HepG2 (cell line): ENCODE results near the gene RASSF4. TPM values are rescaled to one million over a fixed set of nuclear protein-coding genes. Genes with fewer than 3 reads are reported as not detected.

Experiments used
- AGO1 ChIP-seq: fragments of 200-400 bp; formaldehyde crosslinking; IDR thresholded peaks from 2 replicates; pipeline ENCODE4 v1.6.1; 2017; ENCODE audit warnings: mild to moderate bottlenecking, low read depth, low read length, moderate library complexity; ENCODE audit not compliant: poor library complexity, severe bottlenecking
- AHR ChIP-seq: IDR thresholded peaks from 2 replicates; pipeline ENCODE4 v1.6.1; 2018; ENCODE audit warnings: missing genetic modification reagents, missing compliant biosample characterization
- AKAP8 ChIP-seq: sonication (generic); formaldehyde crosslinking; IDR thresholded peaks from 2 replicates; pipeline ENCODE4 v1.5.1; 2020; ENCODE audit warnings: mild to moderate bottlenecking, missing genetic modification reagents
- ATF4 ChIP-seq, 2 experiments: fragments of 450-650 bp in 1 of 2; sonication (generic) in 1 of 2; formaldehyde crosslinking; IDR thresholded peaks; 2 replicates each; pipeline versions ENCODE4 v1.5.0 to v1.8.0; 2020 to 2022; ENCODE audit warnings: mild to moderate bottlenecking in 1 of 2, missing genetic modification reagents in 1 of 2
- CHD4 ChIP-seq: fragments of 200-600 bp; sonication (generic); IDR thresholded peaks from 2 replicates; pipeline ENCODE4 v1.7.0; 2017; ENCODE audit warnings: mild to moderate bottlenecking, low read length, borderline replicate concordance
- MIER2 ChIP-seq: IDR thresholded peaks from 2 replicates; pipeline ENCODE4 v1.6.1; 2016; ENCODE audit warnings: missing biosample characterization, missing genetic modification reagents
- NRL ChIP-seq: sonication (generic); formaldehyde crosslinking; IDR thresholded peaks from 2 replicates; pipeline ENCODE4 v1.5.0; 2020; ENCODE audit warnings: missing genetic modification reagents, mild to moderate bottlenecking, moderate library complexity, borderline replicate concordance
- PHF5A ChIP-seq: IDR thresholded peaks from one replicate; pipeline ENCODE4 v1.6.1; 2018; ENCODE audit warnings: low read depth, missing genetic modification reagents; ENCODE audit not compliant: unreplicated experiment
- PREB ChIP-seq: sonication (generic); formaldehyde crosslinking; IDR thresholded peaks from 2 replicates; pipeline ENCODE4 v1.4.0; 2020; ENCODE audit warnings: missing genetic modification reagents
- RAD21 ChIP-seq: fragments of 450-650 bp; formaldehyde crosslinking; IDR thresholded peaks from 2 replicates; pipeline ENCODE4 v1.5.0; 2020; ENCODE audit warnings: mild to moderate bottlenecking
- RFXANK ChIP-seq: IDR thresholded peaks from 2 replicates; pipeline ENCODE4 v1.6.1; 2016
- SP4 ChIP-seq: sonication (generic); formaldehyde crosslinking; IDR thresholded peaks from 2 replicates; pipeline ENCODE4 v1.8.1; 2023; ENCODE audit warnings: mild to moderate bottlenecking, missing genetic modification reagents
- ZBTB8A ChIP-seq: sonication (generic); formaldehyde crosslinking; IDR thresholded peaks from 2 replicates; pipeline ENCODE4 v1.4.0; 2020; ENCODE audit warnings: mild to moderate bottlenecking, low read depth, missing genetic modification reagents, borderline replicate concordance
- ZFP37 ChIP-seq: sonication (generic); formaldehyde crosslinking; IDR thresholded peaks from 2 replicates; pipeline ENCODE4 v1.4.0; 2020; ENCODE audit warnings: missing genetic modification reagents, borderline replicate concordance
- ZNF329 ChIP-seq: sonication (generic); formaldehyde crosslinking; IDR thresholded peaks from 2 replicates; pipeline ENCODE4 v1.9.0; 2021; ENCODE audit warnings: low read depth, mild to moderate bottlenecking, missing genetic modification reagents
- ZNF83 ChIP-seq: sonication (generic); formaldehyde crosslinking; IDR thresholded peaks from 2 replicates; pipeline ENCODE4 v1.4.0; 2020; ENCODE audit warnings: missing genetic modification reagents, mild to moderate bottlenecking, borderline replicate concordance
- polyA plus RNA-seq, 8 experiments: library from polyadenylated mRNA; depleted of rRNA in 3 of 8; stranded (reverse) in 7 of 8; unstranded in 1 of 8; fragments of >200 nt; fragmentation: Illumina TruSeq in 4 of 8; extraction: Trizol in 4 of 8; gene quantifications; 2 replicates each; pipeline versions ENCODE4 v1.2.1 to v1.2.3, GENCODE V29; 2011 to 2016; ENCODE audit warnings: low read depth in 4 of 8, missing spikeins in 1 of 8, mixed read lengths in 1 of 8; ENCODE audit not compliant: insufficient read depth in 1 of 8
- total RNA-seq, 5 experiments: library from RNA; depleted of rRNA; stranded (reverse); fragments of >200 nt; fragmentation: Illumina TruSeq; extraction: Trizol; gene quantifications; 2 replicates each; pipeline ENCODE4 v1.2.3, GENCODE V29; 2016; ENCODE audit warnings: low read depth in 1 of 5
- TF ChIP-seq, protein P1 (sequence below): sonication (generic); formaldehyde crosslinking; IDR thresholded peaks from 2 replicates; pipeline ENCODE4 v1.8.1; 2023; ENCODE audit warnings: missing genetic modification reagents, mild to moderate bottlenecking, borderline replicate concordance
- TF ChIP-seq, protein P2 (sequence below): sonication (generic); formaldehyde crosslinking; IDR thresholded peaks from 2 replicates; pipeline ENCODE4 v1.5.0; 2020; ENCODE audit warnings: mild to moderate bottlenecking, missing genetic modification reagents, borderline replicate concordance

Gene RASSF4
- total and polyA plus RNA-seq, 2 of the 13 experiments (the other 11 are each of a cell fraction or from before 2014, with no cell fraction given) = 34.0 to 51.7 TPM

DNA sequence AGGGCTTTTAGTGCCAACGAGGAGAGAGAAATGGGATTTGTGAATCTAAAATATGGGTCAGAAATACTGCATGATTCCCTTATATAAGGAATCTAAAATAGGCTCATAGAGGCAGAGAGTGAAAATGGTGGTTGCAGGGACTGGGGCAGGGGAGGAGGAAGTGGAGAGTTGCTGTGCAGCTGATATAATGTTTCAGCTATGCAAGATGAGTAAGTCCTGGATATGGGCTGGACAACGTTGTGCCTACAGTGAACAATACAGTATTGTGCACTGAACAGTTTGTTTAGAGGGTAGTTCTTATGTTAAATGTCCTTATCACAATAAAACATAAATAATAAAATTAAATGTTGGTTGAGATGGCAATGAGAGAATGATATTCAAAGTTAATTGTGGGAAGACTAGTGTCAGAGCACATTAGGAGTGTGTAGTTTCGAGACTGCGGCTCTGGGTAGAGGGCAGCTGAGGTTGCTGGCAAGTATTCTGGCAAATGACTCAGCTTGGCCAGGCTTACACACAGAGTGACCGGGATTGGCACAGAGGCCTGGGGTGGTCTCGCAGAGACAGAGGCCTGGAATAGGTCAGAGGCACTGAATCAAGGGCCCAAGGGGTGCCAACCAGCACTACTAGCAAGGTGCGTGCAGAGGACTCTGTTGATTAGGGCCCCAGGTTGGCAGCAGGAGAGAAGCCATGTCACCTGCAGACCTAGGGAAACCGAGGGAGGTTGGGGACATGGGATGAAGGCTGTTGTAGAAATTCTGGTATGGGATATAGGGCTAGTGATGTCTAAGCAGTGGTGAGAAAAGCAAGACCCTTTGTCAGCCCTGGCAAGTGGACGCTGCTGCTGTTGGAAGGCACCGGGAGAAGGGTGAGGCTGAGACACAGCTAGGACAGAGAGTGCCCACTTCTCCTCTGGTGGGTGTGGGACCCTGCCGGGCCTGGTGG is 21.8 kb downstream of the RASSF4 start (continued):
- TF ChIP-seq NRL (CRISPR knock-in tag) (no peak), SP4 (CRISPR knock-in tag) (no peak), CHD4 (peak; percentile 86; the same call in 1 of the 2 replicates), MIER2 (no peak), AGO1 (no peak), RFXANK (CRISPR knock-in tag) (no peak), ZNF329 (no peak), ZFP37 (CRISPR knock-in tag) (no peak), AKAP8 (CRISPR knock-in tag) (no peak), ZNF83 (no peak), PHF5A (no peak), PREB (no peak), AHR (CRISPR knock-in tag) (no peak), ATF4 (CRISPR knock-in tag; IDR thresholded peaks at IDR 0.05) (no peak), RAD21 (CRISPR knock-in tag) (no peak), ZBTB8A (CRISPR knock-in tag) (no peak)
- TF ChIP-seq, protein P1, sequence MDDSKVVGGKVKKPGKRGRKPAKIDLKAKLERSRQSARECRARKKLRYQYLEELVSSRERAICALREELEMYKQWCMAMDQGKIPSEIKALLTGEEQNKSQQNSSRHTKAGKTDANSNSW (CRISPR knock-in tag) = no peak
- TF ChIP-seq, protein P2, sequence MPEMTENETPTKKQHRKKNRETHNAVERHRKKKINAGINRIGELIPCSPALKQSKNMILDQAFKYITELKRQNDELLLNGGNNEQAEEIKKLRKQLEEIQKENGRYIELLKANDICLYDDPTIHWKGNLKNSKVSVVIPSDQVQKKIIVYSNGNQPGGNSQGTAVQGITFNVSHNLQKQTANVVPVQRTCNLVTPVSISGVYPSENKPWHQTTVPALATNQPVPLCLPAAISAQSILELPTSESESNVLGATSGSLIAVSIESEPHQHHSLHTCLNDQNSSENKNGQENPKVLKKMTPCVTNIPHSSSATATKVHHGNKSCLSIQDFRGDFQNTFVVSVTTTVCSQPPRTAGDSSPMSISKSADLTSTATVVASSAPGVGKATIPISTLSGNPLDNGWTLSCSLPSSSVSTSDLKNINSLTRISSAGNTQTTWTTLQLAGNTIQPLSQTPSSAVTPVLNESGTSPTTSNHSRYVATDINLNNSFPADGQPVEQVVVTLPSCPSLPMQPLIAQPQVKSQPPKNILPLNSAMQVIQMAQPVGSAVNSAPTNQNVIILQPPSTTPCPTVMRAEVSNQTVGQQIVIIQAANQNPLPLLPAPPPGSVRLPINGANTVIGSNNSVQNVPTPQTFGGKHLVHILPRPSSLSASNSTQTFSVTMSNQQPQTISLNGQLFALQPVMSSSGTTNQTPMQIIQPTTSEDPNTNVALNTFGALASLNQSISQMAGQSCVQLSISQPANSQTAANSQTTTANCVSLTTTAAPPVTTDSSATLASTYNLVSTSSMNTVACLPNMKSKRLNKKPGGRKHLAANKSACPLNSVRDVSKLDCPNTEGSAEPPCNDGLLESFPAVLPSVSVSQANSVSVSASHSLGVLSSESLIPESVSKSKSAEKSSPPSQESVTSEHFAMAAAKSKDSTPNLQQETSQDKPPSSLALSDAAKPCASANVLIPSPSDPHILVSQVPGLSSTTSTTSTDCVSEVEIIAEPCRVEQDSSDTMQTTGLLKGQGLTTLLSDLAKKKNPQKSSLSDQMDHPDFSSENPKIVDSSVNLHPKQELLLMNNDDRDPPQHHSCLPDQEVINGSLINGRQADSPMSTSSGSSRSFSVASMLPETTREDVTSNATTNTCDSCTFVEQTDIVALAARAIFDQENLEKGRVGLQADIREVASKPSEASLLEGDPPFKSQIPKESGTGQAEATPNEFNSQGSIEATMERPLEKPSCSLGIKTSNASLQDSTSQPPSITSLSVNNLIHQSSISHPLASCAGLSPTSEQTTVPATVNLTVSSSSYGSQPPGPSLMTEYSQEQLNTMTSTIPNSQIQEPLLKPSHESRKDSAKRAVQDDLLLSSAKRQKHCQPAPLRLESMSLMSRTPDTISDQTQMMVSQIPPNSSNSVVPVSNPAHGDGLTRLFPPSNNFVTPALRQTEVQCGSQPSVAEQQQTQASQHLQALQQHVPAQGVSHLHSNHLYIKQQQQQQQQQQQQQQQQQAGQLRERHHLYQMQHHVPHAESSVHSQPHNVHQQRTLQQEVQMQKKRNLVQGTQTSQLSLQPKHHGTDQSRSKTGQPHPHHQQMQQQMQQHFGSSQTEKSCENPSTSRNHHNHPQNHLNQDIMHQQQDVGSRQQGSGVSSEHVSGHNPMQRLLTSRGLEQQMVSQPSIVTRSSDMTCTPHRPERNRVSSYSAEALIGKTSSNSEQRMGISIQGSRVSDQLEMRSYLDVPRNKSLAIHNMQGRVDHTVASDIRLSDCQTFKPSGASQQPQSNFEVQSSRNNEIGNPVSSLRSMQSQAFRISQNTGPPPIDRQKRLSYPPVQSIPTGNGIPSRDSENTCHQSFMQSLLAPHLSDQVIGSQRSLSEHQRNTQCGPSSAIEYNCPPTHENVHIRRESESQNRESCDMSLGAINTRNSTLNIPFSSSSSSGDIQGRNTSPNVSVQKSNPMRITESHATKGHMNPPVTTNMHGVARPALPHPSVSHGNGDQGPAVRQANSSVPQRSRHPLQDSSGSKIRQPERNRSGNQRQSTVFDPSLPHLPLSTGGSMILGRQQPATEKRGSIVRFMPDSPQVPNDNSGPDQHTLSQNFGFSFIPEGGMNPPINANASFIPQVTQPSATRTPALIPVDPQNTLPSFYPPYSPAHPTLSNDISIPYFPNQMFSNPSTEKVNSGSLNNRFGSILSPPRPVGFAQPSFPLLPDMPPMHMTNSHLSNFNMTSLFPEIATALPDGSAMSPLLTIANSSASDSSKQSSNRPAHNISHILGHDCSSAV (CRISPR knock-in tag) = no peak
